ENCODE results near the gene B3GALT6.

DNA sequence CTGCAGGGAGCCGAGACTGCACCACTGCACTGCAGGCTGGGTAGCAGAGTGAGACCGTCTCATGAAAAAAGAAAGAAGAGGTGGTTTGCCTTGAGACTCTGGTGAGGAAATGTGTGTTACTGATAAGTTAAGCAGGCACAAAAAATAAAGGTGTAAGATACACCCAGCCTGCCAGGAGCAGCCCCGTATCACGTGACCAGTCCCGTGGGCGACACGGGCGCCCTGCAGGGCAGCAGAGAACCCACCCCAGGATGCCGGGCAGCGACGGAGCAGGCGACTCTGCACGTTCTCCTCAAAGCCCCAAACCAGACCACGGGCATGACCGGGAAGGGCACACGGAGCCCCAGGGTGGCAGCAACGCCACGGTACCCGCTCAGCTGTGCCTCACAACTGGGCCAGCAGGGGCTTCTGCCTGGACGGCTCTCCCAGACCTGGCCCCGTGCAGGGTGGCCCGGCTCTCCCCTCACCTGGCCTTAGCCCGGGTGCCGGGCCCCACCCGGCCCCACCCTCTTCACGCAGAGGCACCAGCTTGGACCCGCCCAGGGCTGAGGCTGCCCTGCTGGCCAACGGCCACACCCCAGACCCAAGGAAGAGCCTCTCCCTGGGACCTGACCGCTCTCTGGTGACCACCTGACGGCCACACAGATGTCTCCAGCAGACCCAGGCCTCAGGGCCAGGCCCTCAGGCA lies 10.0 kb upstream of the B3GALT6 start:
- no peak for TF ChIP-seq POLR2A (IDR thresholded peaks at IDR 0.05)
- TF ChIP-seq, protein P1, sequence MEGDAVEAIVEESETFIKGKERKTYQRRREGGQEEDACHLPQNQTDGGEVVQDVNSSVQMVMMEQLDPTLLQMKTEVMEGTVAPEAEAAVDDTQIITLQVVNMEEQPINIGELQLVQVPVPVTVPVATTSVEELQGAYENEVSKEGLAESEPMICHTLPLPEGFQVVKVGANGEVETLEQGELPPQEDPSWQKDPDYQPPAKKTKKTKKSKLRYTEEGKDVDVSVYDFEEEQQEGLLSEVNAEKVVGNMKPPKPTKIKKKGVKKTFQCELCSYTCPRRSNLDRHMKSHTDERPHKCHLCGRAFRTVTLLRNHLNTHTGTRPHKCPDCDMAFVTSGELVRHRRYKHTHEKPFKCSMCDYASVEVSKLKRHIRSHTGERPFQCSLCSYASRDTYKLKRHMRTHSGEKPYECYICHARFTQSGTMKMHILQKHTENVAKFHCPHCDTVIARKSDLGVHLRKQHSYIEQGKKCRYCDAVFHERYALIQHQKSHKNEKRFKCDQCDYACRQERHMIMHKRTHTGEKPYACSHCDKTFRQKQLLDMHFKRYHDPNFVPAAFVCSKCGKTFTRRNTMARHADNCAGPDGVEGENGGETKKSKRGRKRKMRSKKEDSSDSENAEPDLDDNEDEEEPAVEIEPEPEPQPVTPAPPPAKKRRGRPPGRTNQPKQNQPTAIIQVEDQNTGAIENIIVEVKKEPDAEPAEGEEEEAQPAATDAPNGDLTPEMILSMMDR (IDR thresholded peaks at IDR 0.05): no peak
